AG09319 (cell line): Measurements from ENCODE around the gene P3H4.

ENCODE experiments used
- DNase-seq: peaks from one replicate; pipeline ENCODE4 v3.0.0-alpha.2; 2010; ENCODE audit warnings: low read depth; ENCODE audit errors: extremely low read depth
- CTCF ChIP-seq: IDR thresholded peaks from 2 replicates; pipeline ENCODE4 v1.5.1; 2011; ENCODE audit warnings: low read depth, mild to moderate bottlenecking, inconsistent platforms, low read length, moderate library complexity

P3H4 gene

GRCh38 chr17:41793784-41794539, 17.8 kb downstream of the P3H4 start:
- no peak for TF ChIP-seq CTCF
- DNase-seq, result no peak

- DNase-seq, result no peak
- no peak for TF ChIP-seq CTCF
Observed at GRCh38 chr17:41792845-41793783, 18.6 kb downstream of the P3H4 start.

GRCh38 chr17:41787021-41787418, 24.7 kb downstream of the P3H4 start:
- no peak for DNase-seq
- TF ChIP-seq CTCF, result no peak

GRCh38 chr17:41786227-41787020, 25.3 kb downstream of the P3H4 start, which contains the start of gene JUP:
Gene JUP, minus strand, starts transcription at chr17:41786711. Its CDS starts 14,857 bp downstream, at chr17:41771854.
- peak; percentile 91 for DNase-seq
- no peak; the same call in 1 of the 2 replicates for TF ChIP-seq CTCF

GRCh38 chr17:41785859-41786226, 25.9 kb downstream of the P3H4 start:
- no peak for TF ChIP-seq CTCF

GRCh38 chr17:41785091-41785858, 26.5 kb downstream of the P3H4 start:
- no peak for DNase-seq
- no peak for TF ChIP-seq CTCF

More at GRCh38 chr17:41785859-41786226, 25.9 kb downstream of the P3H4 start:
- DNase-seq, result no peak
